ENCODE data around the gene FBXL20. TPM values are rescaled to one million over a fixed set of nuclear protein-coding genes. Genes with fewer than 3 reads are reported as not detected.
A peak's percentile ranks its signal among the peaks of the same experiment; 100 is the strongest.

FBXL20 gene
- total RNA-seq, 6 experiments from 2014 or later: 6.0 to 9.8 (median 8.5) TPM

DNA sequence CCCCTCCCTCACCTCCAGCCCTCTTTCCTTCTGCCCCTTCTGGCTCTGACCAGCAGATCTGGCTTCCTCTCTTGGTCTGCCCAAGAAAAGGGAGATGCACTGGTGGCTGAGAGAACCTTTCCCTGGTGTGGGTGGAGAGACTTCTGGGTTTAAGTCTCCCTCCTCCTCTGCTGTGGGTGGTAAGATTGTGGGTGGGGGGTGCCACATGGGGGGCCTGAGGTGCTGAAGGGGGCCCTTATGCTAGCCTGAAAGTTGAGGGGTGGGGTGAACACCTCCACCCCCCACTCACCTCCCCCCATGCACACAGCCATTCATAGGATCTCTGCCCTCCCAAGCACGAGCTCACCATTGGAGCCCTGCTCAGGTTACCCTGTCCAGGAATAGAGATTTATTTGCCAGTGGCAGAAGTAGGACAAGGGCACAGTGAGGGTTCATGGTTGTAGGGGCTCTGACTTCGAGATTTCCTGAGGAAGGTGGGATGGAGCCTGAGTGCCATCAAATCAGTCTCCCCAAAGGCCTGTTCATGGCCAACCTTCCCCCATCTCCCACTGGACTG is 174.0 kb downstream of the FBXL20 start:
- DNase-seq: no peak

DNA sequence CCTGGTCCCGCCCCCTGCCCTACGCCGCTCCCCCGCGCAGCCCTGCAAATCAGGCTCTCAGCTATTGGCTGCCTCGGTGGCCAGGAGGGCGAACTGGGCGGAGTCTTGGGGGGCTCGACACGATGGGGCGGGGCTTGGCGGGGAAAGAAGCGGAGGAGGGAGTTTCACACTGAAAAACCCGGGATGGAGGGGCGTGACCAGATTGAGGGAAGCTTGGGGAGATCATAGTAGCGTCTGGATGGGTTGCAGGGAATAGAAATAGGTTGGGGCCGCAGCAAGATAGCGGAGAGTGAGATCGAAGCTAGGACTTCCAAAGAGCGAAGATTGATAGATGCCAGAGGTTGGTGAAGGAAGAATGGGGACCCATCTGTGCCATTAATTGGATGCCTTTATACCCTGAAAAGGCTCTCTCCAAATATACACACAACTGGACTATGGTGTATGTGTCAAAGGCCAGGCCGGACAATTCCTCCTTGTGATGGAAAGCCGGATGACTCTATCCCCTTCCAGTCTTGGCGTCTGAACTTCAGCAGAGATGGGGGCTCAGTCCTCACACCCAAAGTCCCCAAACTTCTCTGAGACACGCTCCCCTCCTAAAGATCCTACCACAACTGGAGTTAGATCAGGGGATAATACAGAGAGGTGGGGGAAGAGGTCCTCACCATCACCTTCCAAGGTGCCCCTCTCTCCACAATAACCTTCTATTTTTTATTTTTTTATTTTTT is 175.3 kb downstream of the FBXL20 start:
- Histone ChIP-seq H3K4me1 (peaks cover 0 to 7% (median 0%) of the 10 kb centered on the region in 4 donors), H3K27ac (no peak overlapping the region), H3K9me3 (no peaks in the 10 kb centered on the region), H3K36me3 (no peaks in the 10 kb centered on the region), H3K27me3 (peaks cover 0 to 4% of the 10 kb centered on the region in 2 donors), H3K4me3 (peak overlapping the region in 1 of 3 donors; percentile 16)
- WGBS (ENCODE audit: insufficient coverage, low coverage, low lambda C conversion rate, missing lambda C conversion rate): 14% methylated on average over 20 of the region's 24 CpGs
- ATAC-seq (peak in 3 of 4 donors; percentile 26 to 42 (median 33)), DNase-seq (no peak)
- intact Hi-C loops (cut with DNase I): no loop called here
- no peak for TF ChIP-seq POLR2A (IDR thresholded peaks at IDR 0.05)
- TF ChIP-seq, protein P1, sequence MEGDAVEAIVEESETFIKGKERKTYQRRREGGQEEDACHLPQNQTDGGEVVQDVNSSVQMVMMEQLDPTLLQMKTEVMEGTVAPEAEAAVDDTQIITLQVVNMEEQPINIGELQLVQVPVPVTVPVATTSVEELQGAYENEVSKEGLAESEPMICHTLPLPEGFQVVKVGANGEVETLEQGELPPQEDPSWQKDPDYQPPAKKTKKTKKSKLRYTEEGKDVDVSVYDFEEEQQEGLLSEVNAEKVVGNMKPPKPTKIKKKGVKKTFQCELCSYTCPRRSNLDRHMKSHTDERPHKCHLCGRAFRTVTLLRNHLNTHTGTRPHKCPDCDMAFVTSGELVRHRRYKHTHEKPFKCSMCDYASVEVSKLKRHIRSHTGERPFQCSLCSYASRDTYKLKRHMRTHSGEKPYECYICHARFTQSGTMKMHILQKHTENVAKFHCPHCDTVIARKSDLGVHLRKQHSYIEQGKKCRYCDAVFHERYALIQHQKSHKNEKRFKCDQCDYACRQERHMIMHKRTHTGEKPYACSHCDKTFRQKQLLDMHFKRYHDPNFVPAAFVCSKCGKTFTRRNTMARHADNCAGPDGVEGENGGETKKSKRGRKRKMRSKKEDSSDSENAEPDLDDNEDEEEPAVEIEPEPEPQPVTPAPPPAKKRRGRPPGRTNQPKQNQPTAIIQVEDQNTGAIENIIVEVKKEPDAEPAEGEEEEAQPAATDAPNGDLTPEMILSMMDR (IDR thresholded peaks at IDR 0.05): no peak

More for the DNA sequence above, 174.0 kb downstream of the FBXL20 start:
- 70% methylated on average over 1 of the region's 2 CpGs for WGBS (ENCODE audit: insufficient coverage, low coverage, low lambda C conversion rate, missing lambda C conversion rate)
- Histone ChIP-seq H3K27ac (no peak overlapping the region), H3K4me1 (peaks cover 0 to 7% (median 0%) of the 10 kb centered on the region in 4 donors), H3K4me3 (no peak overlapping the region), H3K9me3 (no peaks in the 10 kb centered on the region), H3K36me3 (no peaks in the 10 kb centered on the region), H3K27me3 (peaks cover 0 to 4% of the 10 kb centered on the region in 2 donors)
- intact Hi-C loops (cut with DNase I): no loop called here
- no peak for TF ChIP-seq POLR2A (IDR thresholded peaks at IDR 0.05)
- TF ChIP-seq, protein P1 (IDR thresholded peaks at IDR 0.05): no peak
- ATAC-seq: no peak

DNA sequence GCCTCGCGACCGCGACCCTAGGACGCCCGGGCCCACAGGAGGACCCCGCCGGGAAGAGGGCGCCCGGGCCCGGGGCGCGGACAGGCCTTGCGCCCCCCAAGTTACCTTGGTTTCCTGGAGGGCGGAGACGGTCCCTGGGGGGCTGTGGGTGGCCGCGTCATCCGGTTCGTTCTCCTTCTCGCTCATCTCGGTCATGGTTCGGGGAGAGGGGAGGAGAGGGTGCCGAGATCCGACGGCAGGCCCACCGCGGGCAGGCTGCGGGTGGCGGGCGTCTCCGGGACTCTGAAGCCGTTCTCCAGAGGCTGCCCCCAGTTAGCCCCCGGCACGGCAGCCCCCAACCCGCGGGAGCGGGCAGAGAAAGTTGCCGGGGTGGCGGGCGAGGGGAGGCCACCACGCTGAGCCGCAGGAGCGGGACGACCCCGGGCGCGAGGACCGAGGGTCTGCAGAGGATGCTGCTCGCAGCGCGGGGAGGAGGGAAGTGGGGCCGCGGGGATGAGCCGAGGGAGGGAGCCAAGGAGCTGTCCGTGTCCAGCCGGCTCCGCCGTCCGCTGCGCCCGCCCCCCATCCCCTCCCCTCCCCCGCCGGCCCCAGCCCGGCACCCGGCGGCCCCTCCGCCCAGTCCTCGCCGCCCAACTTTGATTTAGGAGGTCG is 176.0 kb downstream of the FBXL20 start, which contains the start of gene STAC2:
Gene STAC2, minus strand, starts transcription at position 638 of the 651 bp plus-strand sequence. Its CDS starts 443 bp downstream, at position 195.
- intact Hi-C loops (cut with DNase I): no loop called here
- TF ChIP-seq, protein P1 (IDR thresholded peaks at IDR 0.05): no peak
- no peak for TF ChIP-seq POLR2A (IDR thresholded peaks at IDR 0.05)
- Histone ChIP-seq H3K9me3 (no peaks in the 10 kb centered on the region), H3K4me1 (peaks cover 0 to 7% (median 0%) of the 10 kb centered on the region in 4 donors), H3K36me3 (no peaks in the 10 kb centered on the region), H3K4me3 (peak within 1 kb of the TSS in 1 of 3 donors; percentile 16), H3K27me3 (peaks cover 0 to 4% of the 10 kb centered on the region in 2 donors), H3K27ac (no peak within 1 kb of the TSS)
- ATAC-seq: no peak
- WGBS (ENCODE audit: insufficient coverage, low coverage, low lambda C conversion rate, missing lambda C conversion rate): 6% methylated on average over 12 of the region's 71 CpGs
- no peak for DNase-seq

DNA sequence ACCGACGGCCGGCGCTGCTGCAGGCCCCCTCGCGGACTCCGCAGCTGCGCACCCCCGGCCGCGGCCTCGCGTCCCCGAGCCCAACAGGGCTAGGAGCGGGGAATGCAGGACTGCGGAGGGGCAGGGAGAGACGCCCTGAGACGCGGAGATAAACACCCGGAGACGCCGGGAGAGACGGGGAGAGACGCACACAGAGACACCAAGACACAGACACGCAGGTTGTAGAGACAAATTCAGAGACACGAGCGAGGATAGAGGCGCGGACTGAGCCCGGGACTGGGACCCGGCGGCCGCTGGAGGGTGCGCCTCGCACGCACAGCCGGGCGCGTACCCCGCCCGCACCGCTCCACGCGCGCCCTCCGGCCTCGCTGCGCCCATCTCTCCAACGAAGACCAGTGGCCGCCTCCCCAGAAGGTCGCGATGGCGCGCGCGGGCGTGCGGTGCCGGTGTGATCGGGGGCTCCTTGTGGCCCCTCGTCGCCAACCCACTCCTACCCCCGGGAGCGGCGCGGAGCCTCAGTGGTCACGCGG is 176.6 kb downstream of the FBXL20 start:
- no peak for ATAC-seq
- H3K27me3 ChIP-seq: peaks cover 0 to 4% of the 10 kb centered on the region in 2 donors

More for the DNA sequence above, 176.6 kb downstream of the FBXL20 start:
- intact Hi-C loops (cut with DNase I): no loop called here
- H3K9me3 ChIP-seq: no peaks in the 10 kb centered on the region
- 3% methylated on average over 33 of the region's 68 CpGs for WGBS (ENCODE audit: insufficient coverage, low coverage, low lambda C conversion rate, missing lambda C conversion rate)
- H3K36me3 ChIP-seq: no peaks in the 10 kb centered on the region
- no peak overlapping the region for H3K27ac ChIP-seq
- DNase-seq: no peak
- TF ChIP-seq POLR2A (IDR thresholded peaks at IDR 0.05): no peak
- TF ChIP-seq, protein P1 (IDR thresholded peaks at IDR 0.05): no peak
- peak overlapping the region in 1 of 3 donors; percentile 16 for H3K4me3 ChIP-seq
- peaks cover 0 to 7% (median 0%) of the 10 kb centered on the region in 4 donors for H3K4me1 ChIP-seq
